ENCODE measurements around the gene BCL2L12.

The BCL2L12 gene

GRCh38 chr19:49654581-49654980 lies 11.2 kb upstream of the BCL2L12 start:
- H3K27ac ChIP-seq: no peak overlapping the region

GRCh38 chr19:49655570-49656455 lies 9.9 kb upstream of the BCL2L12 start:
- TF ChIP-seq CTCF (IDR thresholded peaks at IDR 0.05) (no peak), ZFX (IDR thresholded peaks at IDR 0.05; ENCODE audit: borderline replicate concordance) (no peak)

More at GRCh38 chr19:49654581-49654980, 11.2 kb upstream of the BCL2L12 start:
- TF ChIP-seq CTCF (IDR thresholded peaks at IDR 0.05): no peak
- TF ChIP-seq ZFX (IDR thresholded peaks at IDR 0.05; ENCODE audit: borderline replicate concordance): no peak

GRCh38 chr19:49656456-49657109 lies 9.2 kb upstream of the BCL2L12 start:
- TF ChIP-seq ZFX (IDR thresholded peaks at IDR 0.05; ENCODE audit: borderline replicate concordance): no peak
- TF ChIP-seq CTCF (IDR thresholded peaks at IDR 0.05): no peak

More at GRCh38 chr19:49655570-49656455, 9.9 kb upstream of the BCL2L12 start:
- H3K27ac ChIP-seq: no peak overlapping the region

GRCh38 chr19:49657493-49658138 lies 8.1 kb upstream of the BCL2L12 start:
- H3K27ac ChIP-seq: no peak overlapping the region
- no peak for TF ChIP-seq CTCF (IDR thresholded peaks at IDR 0.05)
- TF ChIP-seq ZFX (IDR thresholded peaks at IDR 0.05; ENCODE audit: borderline replicate concordance): no peak

More at GRCh38 chr19:49656456-49657109, 9.2 kb upstream of the BCL2L12 start:
- H3K27ac ChIP-seq: no peak overlapping the region

GRCh38 chr19:49658139-49658517 lies 7.6 kb upstream of the BCL2L12 start:
- no peak for TF ChIP-seq ZFX (IDR thresholded peaks at IDR 0.05; ENCODE audit: borderline replicate concordance)
- no peak for TF ChIP-seq CTCF (IDR thresholded peaks at IDR 0.05)
- no peak overlapping the region for H3K27ac ChIP-seq

- peak overlapping the region; percentile 38; the same call in 1 of the 2 replicates for H3K27ac ChIP-seq
- TF ChIP-seq ZFX (IDR thresholded peaks at IDR 0.05; ENCODE audit: borderline replicate concordance): no peak
- no peak for TF ChIP-seq CTCF (IDR thresholded peaks at IDR 0.05)
Measured at GRCh38 chr19:49658566-49659442, 6.9 kb upstream of the BCL2L12 start.
